IPS-18a (cell line): ENCODE results near the gene ACTC1.

ENCODE experiments used
- H3K27ac ChIP-seq: one replicate; pipeline ENCODE4 v1.5.1; 2013; ENCODE audit warnings: low read length
- H3K27me3 ChIP-seq: one replicate; pipeline ENCODE4 v1.6.1; 2013; ENCODE audit warnings: mild to moderate bottlenecking, low read length; ENCODE audit not compliant: control insufficient read depth, insufficient read depth
- H3K36me3 ChIP-seq: one replicate; pipeline ENCODE4 v1.6.1; 2013; ENCODE audit warnings: low read depth, low read length; ENCODE audit not compliant: control insufficient read depth
- H3K4me1 ChIP-seq: one replicate; pipeline ENCODE4 v1.6.1; 2013; ENCODE audit warnings: low read depth, low read length; ENCODE audit not compliant: control insufficient read depth
- H3K4me3 ChIP-seq: one replicate; pipeline ENCODE4 v1.5.1; 2013; ENCODE audit warnings: low read length
- H3K9ac ChIP-seq: one replicate; pipeline ENCODE4 v1.6.1; 2013; ENCODE audit warnings: mild to moderate bottlenecking, low read length, moderate library complexity
- H3K9me3 ChIP-seq: one replicate; pipeline ENCODE4 v1.6.1; 2013; ENCODE audit warnings: low read depth, low read length; ENCODE audit not compliant: control insufficient read depth

ACTC1 gene

DNA sequence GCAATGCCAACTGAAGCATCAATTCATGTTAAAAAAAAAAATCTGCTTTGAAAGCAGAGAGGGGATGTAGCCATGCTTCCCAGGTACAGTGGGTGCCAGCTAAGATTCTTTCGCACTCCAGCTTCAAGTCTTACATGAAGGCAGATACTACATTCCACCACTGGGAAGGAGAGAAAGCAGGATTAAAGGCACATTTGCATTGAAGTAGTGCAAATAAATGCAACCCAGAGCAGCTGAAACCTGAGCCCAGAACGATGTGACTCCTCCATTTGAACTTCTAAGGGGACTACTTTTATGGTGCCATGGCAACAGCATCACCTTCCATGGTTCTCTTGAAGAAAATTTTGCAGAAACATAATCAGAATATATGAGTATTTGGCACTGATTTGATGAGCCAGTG lies 21.4 kb downstream of the ACTC1 start:
- H3K27me3 ChIP-seq, result no peaks in the 10 kb centered on the region
- H3K9me3 ChIP-seq, result no peaks in the 10 kb centered on the region
- no peaks in the 10 kb centered on the region for H3K4me1 ChIP-seq
- no peak overlapping the region for H3K27ac ChIP-seq
- H3K36me3 ChIP-seq, result no peaks in the 10 kb centered on the region
- no peak overlapping the region for H3K9ac ChIP-seq
- H3K4me3 ChIP-seq, result no peak overlapping the region

DNA sequence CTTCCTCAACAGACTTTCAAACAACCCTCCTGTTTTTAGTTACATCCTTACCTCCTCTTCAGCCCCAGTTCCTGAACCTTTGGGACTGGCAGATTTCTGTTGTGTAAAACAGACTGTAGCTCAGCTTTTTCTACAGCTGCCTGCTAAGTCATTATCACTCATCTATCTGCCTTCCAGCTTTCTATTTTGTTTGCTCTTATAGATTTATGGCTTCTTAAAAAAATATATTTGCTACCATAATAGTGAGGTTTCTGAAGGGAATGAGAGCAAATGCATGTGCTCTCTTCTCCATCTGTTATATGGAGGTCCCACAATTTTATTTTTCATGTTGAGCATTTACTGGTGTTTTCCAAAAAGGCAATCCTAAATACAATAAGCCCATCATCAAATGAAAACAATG lies 22.3 kb downstream of the ACTC1 start:
- Histone ChIP-seq H3K4me3 (no peak overlapping the region), H3K4me1 (no peaks in the 10 kb centered on the region), H3K27me3 (no peaks in the 10 kb centered on the region), H3K9me3 (no peaks in the 10 kb centered on the region), H3K27ac (no peak overlapping the region), H3K36me3 (no peaks in the 10 kb centered on the region), H3K9ac (no peak overlapping the region)

DNA sequence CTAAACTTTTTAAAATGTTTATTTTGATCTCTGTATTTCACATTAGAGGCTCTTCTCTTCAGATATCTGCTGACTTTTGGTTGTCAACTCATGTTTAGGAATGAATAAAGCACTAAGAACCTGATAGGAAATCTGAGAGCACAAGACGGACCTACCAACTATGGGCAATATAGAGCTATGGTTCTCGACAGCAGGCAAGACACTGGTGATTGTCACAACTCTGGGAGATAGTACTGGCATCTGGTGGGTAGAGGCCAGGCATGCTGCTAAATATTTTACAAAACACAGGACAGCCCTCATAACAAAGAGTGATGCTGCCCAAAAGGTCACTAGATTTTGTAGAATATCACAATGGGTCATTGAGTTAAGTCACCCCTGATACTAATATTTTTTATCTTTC lies 23.0 kb downstream of the ACTC1 start:
- Histone ChIP-seq H3K4me1 (no peaks in the 10 kb centered on the region), H3K36me3 (no peaks in the 10 kb centered on the region), H3K27me3 (no peaks in the 10 kb centered on the region), H3K9me3 (no peaks in the 10 kb centered on the region), H3K9ac (no peak overlapping the region), H3K27ac (no peak overlapping the region), H3K4me3 (no peak overlapping the region)

DNA sequence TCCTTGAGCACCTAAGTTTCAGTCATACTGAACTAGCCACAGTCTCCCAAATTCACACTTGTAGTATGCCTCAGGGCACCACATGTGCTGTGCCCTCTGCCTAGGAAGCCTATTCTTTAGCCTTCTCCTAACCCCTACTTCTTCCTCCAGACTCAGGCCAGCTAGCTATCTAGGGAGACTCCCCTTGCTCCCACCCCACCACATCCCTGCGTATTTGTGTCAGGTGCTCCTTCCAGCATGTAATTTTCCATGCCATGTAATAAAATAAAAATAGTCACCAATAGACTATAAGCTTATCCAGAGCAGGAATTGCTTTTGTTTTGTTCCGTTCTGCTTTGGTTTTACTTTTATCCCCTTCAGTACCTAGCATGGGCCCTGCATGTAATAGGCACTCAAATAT lies 25.6 kb downstream of the ACTC1 start:
- no peak overlapping the region for H3K4me3 ChIP-seq
- no peak overlapping the region for H3K27ac ChIP-seq
- H3K36me3 ChIP-seq, result no peaks in the 10 kb centered on the region
- no peak overlapping the region for H3K9ac ChIP-seq
- H3K9me3 ChIP-seq, result no peaks in the 10 kb centered on the region
- no peaks in the 10 kb centered on the region for H3K4me1 ChIP-seq
- no peaks in the 10 kb centered on the region for H3K27me3 ChIP-seq

DNA sequence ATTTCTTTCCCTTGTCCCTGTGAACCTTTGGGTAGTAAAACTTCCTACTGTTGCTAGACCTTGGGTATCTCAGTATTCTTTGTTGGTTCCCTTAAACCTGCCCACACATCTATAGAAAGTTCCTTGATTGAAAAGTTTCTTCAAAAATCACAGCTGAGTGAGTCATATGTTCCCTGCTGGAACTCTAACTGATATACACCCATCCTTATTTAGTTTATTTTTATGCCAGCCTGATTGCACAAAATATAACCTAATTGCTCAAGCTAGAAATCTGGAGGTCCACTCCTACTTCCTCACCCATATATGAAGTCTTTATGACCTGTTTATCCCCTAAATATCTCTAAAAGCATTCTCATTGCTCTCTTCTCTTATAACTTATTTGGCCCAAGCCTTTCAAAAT lies 26.8 kb downstream of the ACTC1 start:
- Histone ChIP-seq H3K4me3 (no peak overlapping the region), H3K4me1 (no peaks in the 10 kb centered on the region), H3K36me3 (no peaks in the 10 kb centered on the region), H3K9me3 (no peaks in the 10 kb centered on the region), H3K27ac (no peak overlapping the region), H3K9ac (no peak overlapping the region), H3K27me3 (no peaks in the 10 kb centered on the region)

DNA sequence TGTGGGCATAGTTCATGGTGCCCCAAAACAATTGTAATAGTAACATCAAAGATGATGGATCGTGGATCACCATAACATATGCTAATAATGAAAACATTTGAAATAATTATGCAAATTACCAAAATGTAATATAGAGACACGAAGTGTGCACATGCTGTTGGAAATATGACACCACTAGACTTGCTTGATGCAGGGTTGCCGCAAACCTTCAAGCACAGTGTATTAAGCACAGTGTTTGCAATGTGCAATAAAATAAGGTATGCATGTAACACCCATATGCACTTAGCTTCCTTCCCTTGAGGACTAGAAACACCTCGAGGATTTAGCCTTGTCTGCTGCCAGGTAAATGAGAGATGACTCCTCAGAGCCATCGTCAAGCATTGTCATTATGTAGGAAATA lies 29.6 kb downstream of the ACTC1 start:
- Histone ChIP-seq H3K9ac (no peak overlapping the region), H3K4me3 (no peak overlapping the region), H3K9me3 (no peaks in the 10 kb centered on the region), H3K27ac (no peak overlapping the region), H3K27me3 (no peaks in the 10 kb centered on the region), H3K36me3 (no peaks in the 10 kb centered on the region), H3K4me1 (no peaks in the 10 kb centered on the region)

DNA sequence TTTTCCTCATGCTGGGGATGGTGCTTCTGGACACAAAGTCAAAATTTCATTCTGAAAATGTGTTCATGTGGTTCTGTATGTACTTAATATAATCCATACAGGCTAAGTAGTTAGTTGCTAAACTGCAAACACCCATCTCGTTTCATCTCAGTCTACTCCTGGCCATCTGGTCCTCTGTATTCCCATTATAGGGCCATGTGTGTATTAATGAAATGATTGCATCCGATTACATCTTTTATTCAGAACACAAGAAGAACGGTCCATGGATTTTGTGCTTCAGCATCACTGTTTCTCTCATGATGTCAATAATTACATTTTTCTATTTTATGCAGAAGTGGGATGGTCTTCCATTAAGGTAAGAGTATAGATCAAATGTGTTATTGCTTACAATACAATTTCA lies 34.4 kb downstream of the ACTC1 start:
- H3K4me3 ChIP-seq, result no peak overlapping the region
- H3K9me3 ChIP-seq, result no peaks in the 10 kb centered on the region
- no peak overlapping the region for H3K27ac ChIP-seq
- H3K4me1 ChIP-seq, result peaks cover 3% of the 10 kb centered on the region
- no peak overlapping the region for H3K9ac ChIP-seq
- peaks cover 27% of the 10 kb centered on the region for H3K27me3 ChIP-seq
- no peaks in the 10 kb centered on the region for H3K36me3 ChIP-seq

DNA sequence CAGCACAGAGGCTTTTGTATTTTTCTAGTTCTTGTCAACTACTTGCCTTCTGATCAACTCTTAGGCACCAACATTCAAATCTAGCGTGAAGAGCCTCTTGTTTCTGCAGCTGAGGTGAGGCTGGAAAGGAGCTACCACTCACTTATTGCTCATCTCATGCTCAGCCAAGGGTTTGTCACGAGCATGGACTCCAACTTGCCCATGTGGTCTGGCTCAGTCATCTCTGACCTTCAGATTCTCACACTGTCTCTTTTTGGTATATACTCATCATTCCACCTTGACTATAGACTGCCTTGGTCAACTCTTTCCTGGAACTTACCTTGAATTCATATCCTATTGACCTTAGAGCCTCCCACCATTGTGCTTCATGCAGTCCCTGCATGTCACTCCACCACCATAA lies 35.4 kb downstream of the ACTC1 start:
- Histone ChIP-seq H3K9ac (no peak overlapping the region), H3K36me3 (no peaks in the 10 kb centered on the region), H3K4me1 (peaks cover 3% of the 10 kb centered on the region), H3K9me3 (no peaks in the 10 kb centered on the region), H3K4me3 (no peak overlapping the region), H3K27me3 (peaks cover 37% of the 10 kb centered on the region), H3K27ac (no peak overlapping the region)

DNA sequence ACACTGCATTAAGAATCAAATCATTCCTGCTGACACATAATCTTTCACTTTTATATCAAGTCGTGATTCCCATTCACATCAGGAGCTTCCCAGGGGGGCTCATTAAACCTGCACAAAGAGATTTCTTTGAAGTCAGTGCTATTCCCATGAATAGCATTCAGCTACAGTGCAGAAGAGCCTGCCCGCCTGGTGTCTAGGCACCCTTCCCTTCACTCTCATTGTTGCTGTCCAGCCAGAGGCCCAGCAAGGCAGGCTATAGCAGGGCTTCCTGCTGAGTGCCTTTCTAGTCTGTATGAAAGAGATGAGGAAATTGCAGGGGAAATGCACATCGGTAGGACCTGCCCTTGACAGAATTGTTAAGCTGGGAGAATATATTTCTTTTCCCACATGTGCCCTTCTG lies 36.0 kb downstream of the ACTC1 start:
- no peak overlapping the region for H3K27ac ChIP-seq
- H3K36me3 ChIP-seq, result no peaks in the 10 kb centered on the region
- no peaks in the 10 kb centered on the region for H3K9me3 ChIP-seq
- peaks cover 43% of the 10 kb centered on the region for H3K27me3 ChIP-seq
- H3K4me1 ChIP-seq, result peaks cover 3% of the 10 kb centered on the region
- H3K9ac ChIP-seq, result no peak overlapping the region
- no peak overlapping the region for H3K4me3 ChIP-seq

DNA sequence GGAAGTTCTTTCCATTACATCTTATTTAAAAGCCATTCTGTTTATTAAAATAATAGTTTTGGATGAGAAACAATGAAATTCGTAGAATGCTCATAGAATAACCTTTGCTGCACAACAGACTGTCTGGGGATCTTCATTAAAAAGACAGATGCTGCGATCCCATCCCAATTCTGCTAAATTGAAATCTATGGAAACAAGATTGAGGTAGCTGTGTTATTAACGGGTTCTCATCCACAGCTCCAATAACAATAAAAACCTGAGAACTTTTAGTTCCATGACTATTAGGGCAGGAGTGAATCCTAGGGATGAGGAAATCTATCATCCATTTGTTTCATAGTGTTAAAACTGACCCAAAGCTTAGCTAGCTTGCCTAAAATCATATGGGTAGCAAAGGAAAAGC lies 38.1 kb downstream of the ACTC1 start:
- Histone ChIP-seq H3K9me3 (no peaks in the 10 kb centered on the region), H3K9ac (no peak overlapping the region), H3K4me3 (no peak overlapping the region), H3K36me3 (no peaks in the 10 kb centered on the region), H3K27me3 (peaks cover 63% of the 10 kb centered on the region), H3K27ac (no peak overlapping the region), H3K4me1 (peaks cover 3% of the 10 kb centered on the region)

DNA sequence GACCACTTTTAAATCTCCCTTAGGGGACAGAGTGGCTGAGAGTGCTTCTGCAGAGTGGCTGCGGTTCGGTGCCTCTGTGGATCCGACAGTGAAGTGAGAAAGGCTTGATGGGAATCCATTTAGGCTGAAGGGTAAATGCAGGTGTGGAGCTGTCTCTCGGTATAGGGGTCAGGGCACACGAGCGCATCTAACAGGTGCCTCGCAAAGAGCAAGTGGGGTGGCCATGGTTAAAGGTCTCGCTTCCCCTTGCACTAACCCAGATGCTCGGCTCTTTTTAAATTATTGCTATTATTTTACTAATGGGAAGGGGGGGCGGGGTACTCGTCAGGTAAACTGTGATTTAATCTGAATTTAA lies 40.0 kb downstream of the ACTC1 start:
- Histone ChIP-seq H3K27me3 (peaks cover 69% of the 10 kb centered on the region), H3K4me3 (peak overlapping the region; percentile 63), H3K9me3 (no peaks in the 10 kb centered on the region), H3K27ac (no peak overlapping the region), H3K36me3 (no peaks in the 10 kb centered on the region), H3K9ac (no peak overlapping the region), H3K4me1 (peaks cover 3% of the 10 kb centered on the region)

DNA sequence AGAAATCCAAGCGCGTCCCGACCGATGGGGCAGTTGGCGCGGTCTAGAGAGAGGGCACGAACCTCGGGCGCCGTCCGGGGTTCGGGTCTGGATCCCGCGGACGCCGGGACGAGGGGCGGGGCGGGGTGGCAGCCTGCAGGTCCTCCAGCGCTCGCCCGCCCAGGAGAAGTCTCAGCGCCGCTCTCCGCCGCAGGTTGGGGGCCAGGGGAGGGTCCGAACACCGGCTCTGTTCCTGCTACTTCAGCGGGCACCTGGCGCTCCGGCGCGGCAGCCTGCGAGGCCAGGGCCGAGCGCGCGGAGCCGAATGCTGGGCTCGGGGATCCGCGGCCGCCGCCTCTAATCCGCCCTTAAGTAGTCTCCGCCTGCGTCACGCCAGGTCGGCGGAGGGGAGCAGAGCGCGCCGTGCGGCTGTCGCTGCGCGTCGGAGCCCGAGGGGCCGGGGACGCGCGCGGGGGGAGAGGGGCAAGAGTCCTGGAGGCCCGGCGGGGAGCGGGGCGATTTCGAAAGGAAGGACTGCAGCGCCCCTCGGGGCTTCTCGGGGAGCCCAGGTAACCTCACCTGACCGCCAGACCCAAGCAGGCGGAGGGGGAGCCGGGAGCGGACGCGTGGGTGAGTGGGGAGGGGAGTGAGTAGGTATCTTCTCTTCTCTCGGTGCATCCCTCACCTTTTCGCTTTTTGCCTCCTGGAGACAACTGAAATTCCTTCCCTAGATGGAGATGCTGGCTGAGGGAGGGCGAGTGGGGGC lies 40.5 kb downstream of the ACTC1 start, which contains the start of gene GJD2:
Gene GJD2 (minus strand): TSS at position 325 of the 745 bp plus-strand sequence. CDS start 510 bp downstream, outside the sequence.
- Histone ChIP-seq H3K9me3 (no peaks in the 10 kb centered on the region), H3K27me3 (peaks cover 69% of the 10 kb centered on the region), H3K4me1 (peaks cover 3% of the 10 kb centered on the region), H3K36me3 (no peaks in the 10 kb centered on the region), H3K9ac (no peak within 1 kb of the TSS), H3K27ac (no peak within 1 kb of the TSS), H3K4me3 (peak within 1 kb of the TSS; percentile 63)
